Brain microvascular endothelial cell (primary cell): ENCODE results near the gene SLC5A5.

Experiments used
- DNase-seq: peaks from one replicate; pipeline ENCODE4 v3.0.0-alpha.2; 2020
- H3K27ac ChIP-seq: fragments of 250-450 bp; sonication (Bioruptor Pico); 2 replicates; pipeline ENCODE4 v1.5.1; 2020; ENCODE audit warnings: mild to moderate bottlenecking, moderate library complexity
- H3K27me3 ChIP-seq: fragments of 250-450 bp; sonication (Bioruptor Pico); replicated peaks from 2 replicates; pipeline ENCODE4 v1.5.1; 2020; ENCODE audit warnings: mild to moderate bottlenecking
- H3K36me3 ChIP-seq: fragments of 250-450 bp; sonication (Bioruptor Pico); replicated peaks from 2 replicates; pipeline ENCODE4 v1.5.1; 2020; ENCODE audit warnings: mild to moderate bottlenecking
- H3K4me3 ChIP-seq: 2 replicates; pipeline ENCODE4 v1.5.1; 2011; ENCODE audit warnings: low read depth, mild to moderate bottlenecking, control low read depth, low read length, moderate library complexity
- in situ Hi-C: cut with HindIII; loops from 2 replicates; pipeline ENCODE4 v1.10.0; 2017; ENCODE audit warnings: low sequenced_read_pairs, low pct_ligation_motif_present
- TF ChIP-seq, protein P1 (sequence below): IDR thresholded peaks from 2 replicates; pipeline ENCODE4 v1.5.1; 2011; ENCODE audit warnings: low read depth, mild to moderate bottlenecking, moderate library complexity, low read length, control low read depth, inconsistent platforms; ENCODE audit errors: missing control alignments

SLC5A5 gene

DNA sequence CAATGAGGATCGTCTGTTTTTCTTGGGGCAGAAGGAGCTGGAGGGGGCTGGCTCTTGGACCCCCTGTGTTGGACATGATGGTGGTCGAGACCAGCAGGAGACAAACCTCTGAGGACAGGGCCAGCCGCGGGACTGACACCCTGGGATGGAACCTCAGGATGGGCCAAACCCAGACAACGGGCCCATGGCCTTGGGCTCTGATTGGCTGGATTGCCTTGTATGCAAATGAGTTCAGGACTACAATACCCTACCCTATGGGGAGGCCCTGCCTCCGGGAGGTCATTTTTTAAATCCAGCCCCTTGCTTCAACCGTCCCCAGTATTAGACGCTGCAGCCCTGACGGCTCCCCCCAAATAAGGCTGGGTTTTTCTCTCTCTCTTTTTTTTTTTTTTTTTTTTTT, 22.0 kb downstream of the SLC5A5 start:
- Histone ChIP-seq H3K36me3 (no peaks in the 10 kb centered on the region), H3K4me3 (no peak overlapping the region), H3K27ac (no peak overlapping the region), H3K27me3 (no peaks in the 10 kb centered on the region)
- DNase-seq = no peak
- TF ChIP-seq, protein P1, sequence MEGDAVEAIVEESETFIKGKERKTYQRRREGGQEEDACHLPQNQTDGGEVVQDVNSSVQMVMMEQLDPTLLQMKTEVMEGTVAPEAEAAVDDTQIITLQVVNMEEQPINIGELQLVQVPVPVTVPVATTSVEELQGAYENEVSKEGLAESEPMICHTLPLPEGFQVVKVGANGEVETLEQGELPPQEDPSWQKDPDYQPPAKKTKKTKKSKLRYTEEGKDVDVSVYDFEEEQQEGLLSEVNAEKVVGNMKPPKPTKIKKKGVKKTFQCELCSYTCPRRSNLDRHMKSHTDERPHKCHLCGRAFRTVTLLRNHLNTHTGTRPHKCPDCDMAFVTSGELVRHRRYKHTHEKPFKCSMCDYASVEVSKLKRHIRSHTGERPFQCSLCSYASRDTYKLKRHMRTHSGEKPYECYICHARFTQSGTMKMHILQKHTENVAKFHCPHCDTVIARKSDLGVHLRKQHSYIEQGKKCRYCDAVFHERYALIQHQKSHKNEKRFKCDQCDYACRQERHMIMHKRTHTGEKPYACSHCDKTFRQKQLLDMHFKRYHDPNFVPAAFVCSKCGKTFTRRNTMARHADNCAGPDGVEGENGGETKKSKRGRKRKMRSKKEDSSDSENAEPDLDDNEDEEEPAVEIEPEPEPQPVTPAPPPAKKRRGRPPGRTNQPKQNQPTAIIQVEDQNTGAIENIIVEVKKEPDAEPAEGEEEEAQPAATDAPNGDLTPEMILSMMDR = no peak
- in situ Hi-C loops = no loop called here

DNA sequence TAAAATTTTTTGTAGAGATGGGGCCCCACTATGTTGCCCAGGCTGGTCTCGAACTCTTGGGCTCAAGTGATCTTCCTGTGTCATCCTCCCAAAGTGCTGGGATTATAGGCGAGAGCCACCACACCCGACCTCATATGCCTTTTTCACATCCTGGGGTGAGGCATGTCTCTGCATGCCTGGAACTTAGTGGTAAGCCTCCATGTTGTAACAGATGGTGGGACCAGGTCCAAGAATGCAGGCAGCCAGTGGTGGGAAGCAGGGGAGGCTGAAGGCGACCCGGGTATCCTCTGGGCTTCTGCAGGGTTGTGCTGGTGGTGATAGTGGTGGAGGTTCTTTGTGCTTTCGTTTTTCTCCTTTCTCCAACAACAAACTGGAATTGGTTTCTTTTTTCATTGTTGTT, 31.0 kb downstream of the SLC5A5 start:
- Histone ChIP-seq H3K27me3 (no peaks in the 10 kb centered on the region), H3K36me3 (no peaks in the 10 kb centered on the region), H3K4me3 (no peak overlapping the region), H3K27ac (no peak overlapping the region)
- peak; percentile 18 for DNase-seq
- TF ChIP-seq, protein P1 = no peak
- in situ Hi-C loops = no loop called here

DNA sequence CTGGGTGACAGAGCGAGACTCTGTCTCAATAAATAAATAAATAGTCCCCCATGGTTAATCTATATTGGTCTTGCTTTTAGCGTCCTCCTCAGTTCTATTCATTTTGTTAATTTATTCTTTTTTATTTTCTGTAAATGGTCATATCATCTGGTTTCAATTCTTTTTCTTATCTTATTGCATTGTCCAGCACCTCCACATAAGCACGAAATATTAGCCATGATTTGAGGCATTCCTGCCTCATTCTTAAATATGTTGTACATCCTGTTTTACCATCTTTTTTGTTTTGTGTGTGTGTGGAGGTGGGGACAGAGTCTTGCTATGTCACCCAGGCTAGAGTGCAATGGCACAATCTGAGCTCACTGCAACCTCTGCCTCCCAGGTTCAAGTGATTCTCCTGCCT, 36.5 kb downstream of the SLC5A5 start:
- TF ChIP-seq, protein P1 = no peak
- in situ Hi-C loops = no loop called here

DNA sequence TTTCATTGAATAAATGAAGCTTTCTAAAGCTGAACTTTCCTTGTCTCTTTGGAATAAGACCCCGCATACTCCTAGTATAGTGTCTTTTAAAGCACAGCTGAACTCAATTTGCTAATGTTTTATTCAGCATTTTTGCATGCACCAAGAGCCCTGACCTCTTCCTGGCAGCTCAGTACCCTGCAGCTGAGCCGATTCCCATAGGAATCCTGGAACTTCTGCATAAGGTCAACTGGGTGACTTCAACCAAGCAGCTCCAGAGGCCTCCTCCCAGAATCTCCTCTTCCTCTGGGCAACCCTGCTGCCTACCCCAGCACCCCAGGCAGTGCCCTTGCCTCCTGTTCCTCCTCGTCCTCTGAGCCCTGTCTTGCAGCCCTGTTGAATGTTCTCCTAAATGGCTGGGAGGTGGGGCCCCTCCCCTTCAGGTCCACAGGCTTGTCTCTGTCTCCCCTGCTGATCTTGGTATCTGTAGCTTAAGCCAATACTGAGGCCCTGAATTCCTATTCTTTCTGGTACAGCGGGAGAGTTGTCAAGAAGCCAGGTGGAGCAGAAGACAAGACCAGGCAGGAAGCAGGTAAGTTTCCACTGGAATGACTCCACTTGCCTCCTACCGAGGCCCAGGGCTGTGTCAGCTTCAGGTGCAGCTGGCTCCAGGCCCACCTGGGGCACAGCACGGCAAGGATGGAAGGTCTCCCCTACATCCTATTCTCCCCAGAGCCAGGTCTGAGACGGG, 37.4 kb downstream of the SLC5A5 start:
- in situ Hi-C loops = no loop called here

More for the DNA sequence above, 36.5 kb downstream of the SLC5A5 start:
- no peak for DNase-seq
- Histone ChIP-seq H3K4me3 (no peak overlapping the region), H3K27me3 (no peaks in the 10 kb centered on the region), H3K36me3 (no peaks in the 10 kb centered on the region), H3K27ac (no peak overlapping the region)

DNA sequence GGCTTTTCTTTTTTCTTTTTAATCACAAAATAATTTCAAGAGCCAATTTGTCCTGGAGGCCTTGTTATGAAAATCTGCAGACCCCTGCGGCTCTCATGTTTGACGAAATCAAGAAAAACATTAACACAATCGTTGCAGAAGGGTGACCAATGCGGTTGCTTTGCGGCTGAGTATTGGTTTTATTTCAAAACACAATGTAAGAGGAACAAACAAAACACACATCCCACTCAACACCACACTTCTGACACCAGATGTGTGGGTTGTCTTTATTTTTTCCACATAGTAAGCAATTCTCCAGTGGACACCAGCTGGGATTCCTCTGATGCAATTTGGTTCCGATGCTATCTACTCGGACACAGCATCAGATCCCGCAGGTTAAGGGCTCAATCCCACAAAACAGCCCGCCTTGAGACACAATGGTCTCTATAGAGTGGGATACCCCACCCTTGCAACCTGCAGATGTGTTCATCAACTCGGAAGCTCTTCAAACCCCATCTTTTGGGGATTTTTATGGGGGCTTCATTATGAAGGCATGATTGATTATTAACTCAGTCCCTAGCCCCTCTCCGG, 39.1 kb downstream of the SLC5A5 start:
- DNase-seq = no peak
- TF ChIP-seq, protein P1 = no peak
- Histone ChIP-seq H3K27me3 (no peaks in the 10 kb centered on the region), H3K27ac (no peak overlapping the region), H3K4me3 (no peak overlapping the region), H3K36me3 (no peaks in the 10 kb centered on the region)
- in situ Hi-C loops = no loop called here

More for the DNA sequence above, 37.4 kb downstream of the SLC5A5 start:
- TF ChIP-seq, protein P1 = no peak
- DNase-seq = no peak
- no peaks in the 10 kb centered on the region for H3K36me3 ChIP-seq
- no peaks in the 10 kb centered on the region for H3K27me3 ChIP-seq
- H3K4me3 ChIP-seq = no peak overlapping the region
- no peak overlapping the region for H3K27ac ChIP-seq
